ENCODE measurements around the gene TFB1M.
"Not testable (repeated sequence)": the region's sequence is repeated elsewhere in the genome, so short reads cannot be mapped to it uniquely, and the experiment has no call there.

TFB1M gene

DNA sequence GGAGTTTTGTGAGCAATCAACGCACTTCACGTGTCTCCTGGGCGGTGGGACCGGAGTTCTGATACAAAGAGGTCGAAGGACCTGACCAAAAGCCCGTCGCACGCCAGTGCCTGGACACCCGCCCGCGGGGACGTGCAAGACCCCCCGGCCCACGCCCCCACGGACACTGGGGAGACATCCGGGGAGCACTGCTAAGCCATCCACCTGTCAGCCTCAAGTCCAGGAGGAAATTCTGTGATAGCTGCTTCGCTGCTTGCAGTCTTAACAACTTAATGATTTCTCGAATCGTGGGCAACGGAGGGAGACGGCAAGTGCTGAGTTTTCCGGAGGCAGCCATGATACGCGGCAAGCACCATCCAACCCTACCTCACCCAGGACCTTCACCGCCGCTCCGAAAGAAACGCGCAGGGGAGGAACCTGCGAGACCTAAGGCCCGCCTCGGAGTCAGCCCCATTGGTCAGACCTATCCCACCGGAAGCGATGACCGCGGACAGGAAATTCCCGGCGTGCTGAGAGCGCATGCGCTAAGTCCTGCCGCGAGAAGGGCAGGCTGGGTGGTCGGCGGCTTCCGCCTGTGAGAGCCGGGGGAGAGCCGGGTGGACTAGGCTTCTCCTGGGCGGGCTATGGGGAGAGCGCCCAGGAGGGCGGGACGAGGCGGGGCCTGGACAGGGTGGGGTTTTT lies at the start of gene TFB1M:
TFB1M (minus strand) TSS at position 393 of the 681 bp plus-strand sequence; CDS start at position 337, 56 bp downstream.
- DNase-seq = peak; percentile 95 to 100 (median 98)
- intact Hi-C loops (cut with DNase I) = loop anchor here (10.0 kb wide), 1 partner anchor 139 kb away; no protein-coding TSS in a partner anchor

DNA sequence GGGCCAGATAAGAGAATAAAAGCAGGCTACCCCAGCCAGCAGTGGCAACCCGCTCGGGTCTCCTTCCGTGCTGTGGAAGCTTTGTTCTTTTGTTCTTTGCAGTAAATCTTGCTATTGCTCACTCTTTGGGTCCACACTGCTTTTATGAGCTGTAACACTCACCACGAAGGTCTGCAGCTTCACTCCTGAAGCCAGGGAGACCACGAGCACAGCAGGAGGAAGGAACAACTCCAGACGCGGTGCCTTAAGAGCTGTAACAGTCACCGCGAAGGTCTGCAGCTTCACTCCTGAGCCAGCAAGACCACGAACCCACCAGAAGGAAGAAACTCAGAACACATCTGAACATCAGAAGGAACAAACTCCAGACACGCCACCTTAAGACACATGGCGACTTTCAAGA lies 49.7 kb upstream of the TFB1M start:
- DNase-seq; intact Hi-C loops (cut with DNase I): not testable (repeated sequence)

DNA sequence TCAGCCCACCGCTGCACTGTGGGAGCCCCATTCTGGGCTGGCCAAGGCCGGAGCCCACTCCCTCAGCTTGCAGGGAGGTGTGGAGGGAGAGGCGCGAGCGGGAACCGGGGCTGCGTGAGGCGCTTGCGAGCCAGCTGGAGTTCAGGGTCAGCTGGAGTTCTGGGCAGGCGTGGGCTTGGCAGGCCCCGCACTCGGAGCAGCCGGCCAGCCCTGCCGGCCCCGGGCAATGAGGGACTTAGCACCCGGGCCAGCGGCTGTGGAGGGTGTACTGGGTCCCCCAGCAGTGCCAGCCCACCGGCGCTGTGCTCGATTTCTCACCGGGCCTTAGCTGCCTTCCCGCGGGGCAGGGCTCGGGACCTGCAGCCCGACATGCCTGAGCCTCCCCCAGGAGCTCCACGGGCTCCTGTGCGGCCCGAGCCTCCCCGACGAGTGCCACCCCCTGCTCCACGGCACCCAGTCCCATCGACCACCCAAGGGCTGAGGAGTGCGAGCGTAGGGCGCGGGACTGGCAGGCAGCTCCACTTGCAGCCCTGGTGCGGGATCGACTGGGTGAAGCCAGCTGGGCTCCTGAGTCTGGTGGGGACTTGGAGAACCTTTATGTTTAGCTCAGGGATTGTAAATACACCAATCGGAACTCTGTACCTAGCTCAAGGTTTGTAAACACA lies 48.8 kb upstream of the TFB1M start:
- intact Hi-C loops (cut with DNase I) = not testable (repeated sequence)

DNA sequence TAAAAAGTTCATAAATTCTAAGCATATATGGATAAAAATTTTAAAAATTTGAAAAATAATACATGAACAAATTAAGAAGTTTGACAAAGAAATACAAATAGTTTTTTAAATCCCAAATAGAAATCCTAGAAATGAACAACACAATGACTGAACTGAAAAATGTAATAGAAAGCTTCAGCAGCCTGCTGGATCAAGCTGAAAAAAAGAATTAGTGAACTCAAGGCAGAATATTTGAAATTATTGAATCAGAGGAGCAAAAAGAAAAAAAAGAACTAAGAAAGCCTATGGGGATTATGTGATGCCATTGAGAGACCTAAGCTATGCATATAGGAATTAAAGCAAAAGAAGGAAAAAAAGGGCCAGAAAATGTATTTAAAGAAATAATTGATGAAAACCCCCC lies 39.9 kb upstream of the TFB1M start:
- intact Hi-C loops (cut with DNase I) = no loop called here
- DNase-seq = no peak

More for the DNA sequence above, 48.8 kb upstream of the TFB1M start:
- not testable (repeated sequence) for DNase-seq

DNA sequence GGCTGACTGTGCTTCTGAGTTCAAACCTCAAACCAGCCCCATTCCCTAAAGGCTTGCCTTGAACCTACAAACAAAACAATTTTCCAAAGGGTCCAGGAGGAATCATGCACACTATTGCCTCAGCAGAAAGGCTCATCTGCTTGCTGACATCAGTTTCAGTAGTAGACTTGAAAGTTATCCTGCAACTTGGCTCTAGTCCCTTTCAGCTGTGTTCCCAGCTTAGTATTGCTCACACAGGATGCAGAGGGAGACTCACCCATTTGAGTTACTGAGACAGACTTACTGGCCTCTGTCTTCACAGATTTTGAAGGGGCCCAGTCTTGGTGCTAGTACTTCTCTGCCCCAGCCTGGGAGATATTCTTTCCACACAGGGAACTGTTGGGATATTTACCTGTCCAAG lies 38.5 kb upstream of the TFB1M start:
- intact Hi-C loops (cut with DNase I) = no loop called here
- no peak for DNase-seq

DNA sequence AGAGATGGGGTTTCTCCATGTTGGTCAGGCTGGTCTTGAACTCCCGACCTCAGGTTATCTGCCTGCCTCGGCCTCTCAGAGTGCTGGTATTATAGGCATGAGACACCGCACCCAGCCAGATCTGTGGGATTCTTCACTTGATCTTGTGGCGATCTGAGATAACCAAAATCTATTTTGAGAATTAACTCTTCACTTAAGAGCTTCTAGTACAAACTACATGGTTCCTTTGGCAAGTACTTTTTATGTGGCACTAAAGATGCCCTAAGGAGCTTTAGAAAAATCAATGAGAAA lies 37.8 kb upstream of the TFB1M start:
- DNase-seq = no peak
- intact Hi-C loops (cut with DNase I) = no loop called here

DNA sequence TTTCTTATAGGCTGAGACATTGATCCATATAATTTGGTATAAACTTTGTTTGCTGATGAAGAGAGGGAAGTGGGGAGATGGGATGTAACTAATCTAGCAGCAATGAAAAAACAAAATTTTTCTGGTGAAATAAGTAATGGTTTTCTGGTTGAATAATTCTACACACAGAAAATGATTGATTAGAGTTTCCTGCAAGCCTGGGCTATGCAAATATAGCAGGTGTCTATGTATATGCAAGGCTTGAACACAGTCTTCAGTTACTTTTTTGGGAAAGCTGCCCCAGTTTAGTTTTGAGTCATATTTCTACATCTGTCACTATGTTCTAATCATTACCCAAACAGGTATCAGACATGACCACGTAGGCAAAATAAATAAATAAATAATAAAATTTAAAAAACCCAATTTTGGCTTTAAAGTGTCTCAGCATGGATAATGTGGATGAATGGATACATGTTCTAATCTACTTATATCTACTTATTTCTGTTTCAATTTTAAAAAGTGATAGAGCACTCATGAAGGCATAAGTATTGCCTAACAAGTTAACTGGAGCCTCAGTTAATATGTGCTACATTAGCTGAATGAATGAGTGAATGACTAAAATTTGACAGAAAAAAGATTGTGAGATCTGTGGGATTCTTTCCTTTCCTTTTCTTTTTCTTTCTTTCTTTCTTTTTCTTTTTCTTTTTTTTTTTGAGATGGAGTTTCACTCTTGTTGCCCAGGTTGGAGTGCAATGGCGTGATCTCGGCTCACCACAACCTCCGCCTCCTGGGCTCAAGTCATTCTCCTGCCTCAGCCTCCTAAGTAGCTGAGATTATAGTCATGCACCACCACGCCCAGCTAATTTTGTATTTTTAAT lies 37.2 kb upstream of the TFB1M start:
- no peak for DNase-seq
- intact Hi-C loops (cut with DNase I) = no loop called here

DNA sequence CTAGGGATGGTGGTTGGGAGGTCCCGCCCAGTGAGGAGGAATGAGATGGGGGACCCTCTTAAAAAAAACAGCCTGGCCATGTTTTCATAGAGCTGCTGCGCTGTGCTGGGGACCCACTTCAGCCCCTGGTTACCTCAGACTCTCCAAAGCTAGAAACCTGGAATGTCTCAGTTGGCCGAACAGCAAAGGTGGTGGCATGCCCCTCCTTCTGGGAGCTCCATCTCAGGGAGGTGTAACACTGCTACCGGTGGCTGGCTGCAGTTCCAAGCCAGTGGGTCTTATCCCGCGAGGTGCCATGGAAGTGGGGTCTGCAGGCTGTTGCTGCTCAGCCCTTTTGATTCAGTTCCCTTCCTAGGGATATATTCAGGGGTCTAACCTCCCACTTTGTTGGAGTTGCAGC lies 35.7 kb upstream of the TFB1M start:
- DNase-seq = no peak
- intact Hi-C loops (cut with DNase I) = no loop called here

DNA sequence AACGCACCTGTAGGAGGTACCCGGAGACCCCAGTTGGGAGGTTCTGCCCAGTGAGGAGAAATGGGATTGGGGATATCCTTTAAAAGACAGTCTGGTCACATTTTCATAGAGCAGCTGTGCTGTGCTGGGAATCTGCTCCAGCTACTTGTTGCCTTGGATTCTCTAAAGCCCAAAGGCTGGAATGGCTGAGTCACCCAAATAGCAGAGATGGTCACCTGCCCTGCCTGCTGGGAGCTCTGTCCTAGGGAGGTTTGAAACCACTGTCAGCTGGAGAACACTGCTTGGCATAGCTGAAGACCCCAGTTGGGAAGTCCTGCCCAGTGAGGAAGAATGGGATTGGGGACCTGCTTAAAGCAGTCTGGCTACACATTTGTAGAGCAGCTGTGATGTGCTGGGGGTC lies 34.8 kb upstream of the TFB1M start:
- DNase-seq = no peak
- intact Hi-C loops (cut with DNase I) = no loop called here

DNA sequence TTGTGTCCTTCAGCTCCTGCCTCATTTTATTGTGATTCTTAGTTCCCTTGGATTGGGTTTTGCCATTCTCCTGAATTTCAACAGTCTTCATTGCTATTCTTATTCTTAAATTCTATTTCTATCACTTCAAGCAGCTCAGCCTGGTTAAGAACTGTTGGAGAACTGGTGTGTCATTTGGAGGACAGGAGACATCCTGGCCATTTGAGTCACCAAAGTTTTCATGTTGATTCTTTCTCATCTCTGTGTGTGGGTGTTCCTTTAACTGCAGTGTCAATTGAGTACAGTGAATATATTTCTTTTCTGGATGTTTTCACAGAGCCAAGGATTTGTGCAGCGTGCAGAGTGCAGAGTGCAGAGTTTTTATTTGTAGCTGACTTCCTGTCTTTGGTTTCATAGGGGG lies 33.5 kb upstream of the TFB1M start:
- no peak for DNase-seq
- intact Hi-C loops (cut with DNase I) = no loop called here

DNA sequence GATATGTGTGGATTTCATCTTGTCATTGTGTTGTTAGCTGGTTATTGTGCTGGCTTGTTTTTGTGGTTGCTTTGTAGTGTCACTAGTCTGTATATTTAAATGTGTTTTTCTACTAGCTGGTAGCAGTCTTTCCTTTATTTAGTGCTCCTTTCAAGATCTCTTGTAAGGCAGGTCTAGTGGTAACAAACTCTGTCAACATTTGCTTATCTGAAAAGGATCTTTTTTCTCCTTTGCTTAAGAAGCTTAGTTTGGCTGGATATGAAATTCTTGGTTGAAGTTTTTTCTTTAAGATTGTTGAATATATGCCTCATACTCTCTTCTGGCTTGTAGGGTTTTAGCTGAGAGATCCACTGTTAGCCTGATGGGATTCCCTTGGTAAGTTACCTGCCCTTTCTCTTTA lies 32.7 kb upstream of the TFB1M start:
- intact Hi-C loops (cut with DNase I) = no loop called here
- DNase-seq = no peak

DNA sequence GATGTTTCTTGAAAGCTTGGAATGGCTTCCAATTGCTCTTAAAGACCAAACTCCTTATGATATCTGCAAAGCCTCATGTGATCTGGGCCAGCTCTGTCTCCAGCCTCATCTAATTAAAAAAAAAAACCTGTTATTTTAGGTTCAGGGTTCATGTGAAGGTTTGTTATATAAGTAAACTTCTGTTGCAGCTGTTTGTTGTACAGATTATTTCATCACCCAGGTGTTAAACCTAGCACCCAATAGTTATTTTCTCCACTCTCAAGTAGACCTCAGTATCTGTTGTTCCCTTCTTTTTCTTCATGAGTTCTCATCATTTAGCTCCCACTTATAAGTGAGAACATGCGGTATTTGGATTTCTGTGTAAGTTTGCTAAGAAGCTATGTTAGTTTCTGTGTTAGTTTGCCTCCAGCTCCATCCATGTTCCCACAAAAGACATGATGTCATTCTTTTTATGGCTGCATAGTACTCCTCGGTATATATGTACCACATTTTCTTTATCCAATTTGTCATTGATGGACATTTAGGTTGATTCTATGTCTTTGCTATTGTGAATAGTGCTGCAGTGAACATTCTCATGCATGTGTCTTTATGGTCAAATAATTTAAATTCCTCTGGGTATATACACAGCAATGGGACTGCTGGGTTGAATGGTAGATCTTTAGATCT lies 30.2 kb upstream of the TFB1M start:
- intact Hi-C loops (cut with DNase I) = no loop called here

DNA sequence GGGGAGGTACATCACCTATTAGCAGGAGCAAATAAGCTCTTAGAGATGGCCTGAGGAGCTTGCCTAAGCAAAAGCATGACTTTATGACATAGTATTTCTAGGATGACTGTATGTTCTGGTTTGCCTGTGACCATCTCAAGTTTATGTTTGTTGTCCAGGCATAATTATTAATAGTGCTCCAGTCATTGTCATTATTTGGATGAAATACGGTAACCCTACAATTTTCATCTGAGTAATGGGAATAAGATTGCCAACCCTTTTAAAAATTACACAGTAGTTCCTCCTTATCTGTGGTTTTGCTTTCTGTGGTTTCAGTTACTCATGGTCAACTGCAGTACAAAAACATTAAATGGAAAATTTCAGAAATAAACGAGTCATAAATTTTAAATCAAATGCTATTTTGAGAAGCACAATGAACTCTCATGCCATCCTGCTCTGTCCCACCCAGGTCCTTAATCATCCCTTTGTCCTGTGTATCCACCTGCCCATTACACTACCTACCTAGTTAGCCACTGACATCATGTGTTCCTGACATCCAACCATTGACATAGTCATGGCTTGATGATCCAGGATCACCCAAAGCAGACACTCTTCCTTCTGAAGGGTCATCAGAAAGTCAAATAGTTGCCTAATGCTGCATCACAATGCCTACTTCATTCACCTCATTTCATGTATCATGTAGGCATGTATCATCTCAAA lies 27.0 kb upstream of the TFB1M start:
- intact Hi-C loops (cut with DNase I) = no loop called here
- DNase-seq = no peak

More for the DNA sequence above, 30.2 kb upstream of the TFB1M start:
- no peak for DNase-seq

DNA sequence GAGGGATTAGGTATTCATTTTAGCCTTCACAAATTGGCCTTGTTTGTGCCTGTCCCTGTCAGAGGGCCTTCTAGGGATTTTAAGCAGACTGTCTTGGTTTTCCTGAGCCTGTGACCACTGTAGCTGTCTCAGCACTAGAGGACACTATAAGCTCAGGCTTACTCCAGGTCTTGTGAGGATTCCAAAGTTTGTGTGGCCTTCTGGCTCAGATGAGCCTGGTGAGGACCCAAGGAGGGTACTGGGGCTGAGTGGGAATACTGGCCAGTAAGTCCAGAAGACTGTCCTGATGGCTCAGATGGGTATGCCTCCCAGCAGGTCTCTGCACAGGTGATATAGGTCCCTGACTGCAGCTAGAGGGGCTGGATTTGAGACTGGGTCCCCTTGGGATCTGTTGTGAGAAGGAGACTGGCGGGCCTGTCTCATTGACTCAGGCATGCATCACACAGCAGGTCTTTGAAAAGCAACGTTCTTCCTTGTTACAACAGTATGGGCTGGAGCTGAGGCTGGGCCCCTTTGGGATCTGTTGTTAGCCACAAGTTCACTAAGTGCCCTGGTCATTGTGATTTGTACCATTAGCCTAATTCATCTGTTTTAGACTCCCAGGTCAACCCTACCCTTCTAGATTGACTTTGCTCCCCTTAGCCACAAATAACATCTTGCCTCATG lies 26.3 kb upstream of the TFB1M start:
- intact Hi-C loops (cut with DNase I) = no loop called here
- no peak for DNase-seq

DNA sequence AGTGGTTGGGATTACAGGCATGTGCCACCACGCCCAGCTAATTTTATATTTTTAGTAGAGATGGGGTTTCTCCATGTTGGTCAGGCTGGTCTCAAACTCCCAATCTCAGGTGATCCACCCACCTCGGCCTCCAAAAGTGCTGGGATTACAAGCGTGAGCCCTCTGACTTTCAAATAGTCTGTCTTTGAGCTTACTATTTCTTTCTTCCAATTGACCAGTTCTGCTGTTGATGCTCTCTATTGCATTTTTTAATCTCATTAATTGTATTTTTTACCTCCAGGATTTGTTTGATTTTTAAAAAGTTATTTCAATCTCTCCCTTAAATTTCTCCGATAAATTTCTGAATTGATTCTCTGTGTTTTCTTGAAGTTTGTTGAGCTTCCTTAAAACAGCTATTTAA lies 25.6 kb upstream of the TFB1M start:
- DNase-seq; intact Hi-C loops (cut with DNase I): not testable (repeated sequence)

DNA sequence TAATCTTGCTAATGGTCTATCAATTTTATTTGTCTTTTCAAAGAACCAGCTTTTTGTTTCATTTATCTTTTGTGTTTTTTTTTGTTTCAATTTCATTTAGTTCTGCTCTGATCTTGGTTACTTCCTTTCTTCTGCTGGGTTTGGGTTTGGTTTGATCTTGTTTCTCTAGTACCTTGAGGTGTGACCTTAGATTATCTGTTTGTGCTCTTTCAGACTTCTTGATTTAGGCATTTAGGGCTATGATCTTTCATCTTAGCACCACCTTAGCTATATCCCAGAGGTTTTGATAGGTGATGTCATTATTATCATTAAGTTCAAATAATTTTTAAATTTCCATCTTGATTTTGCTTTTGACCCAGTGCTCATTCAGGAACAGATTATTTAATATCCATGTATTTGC lies 24.0 kb upstream of the TFB1M start:
- DNase-seq; intact Hi-C loops (cut with DNase I): not testable (repeated sequence)

DNA sequence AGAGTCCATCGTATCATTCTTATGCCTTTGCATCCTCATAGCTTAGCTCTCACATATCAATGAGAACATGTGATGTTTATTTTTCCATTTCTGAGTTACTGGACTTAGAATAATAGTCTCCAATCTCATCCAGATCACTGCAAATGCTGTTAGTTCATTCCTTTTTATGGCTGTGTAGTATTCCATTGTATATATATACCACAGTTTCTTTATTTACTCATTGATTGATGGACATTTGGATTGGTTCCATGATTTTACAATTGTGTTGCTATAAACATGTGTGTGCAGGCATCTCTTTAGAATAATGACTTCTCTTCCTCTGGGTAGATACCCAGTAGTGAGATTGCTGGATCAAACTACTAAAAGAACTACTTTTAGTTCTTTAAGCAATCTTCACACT lies 21.0 kb upstream of the TFB1M start:
- intact Hi-C loops (cut with DNase I) = no loop called here
- no peak for DNase-seq

DNA sequence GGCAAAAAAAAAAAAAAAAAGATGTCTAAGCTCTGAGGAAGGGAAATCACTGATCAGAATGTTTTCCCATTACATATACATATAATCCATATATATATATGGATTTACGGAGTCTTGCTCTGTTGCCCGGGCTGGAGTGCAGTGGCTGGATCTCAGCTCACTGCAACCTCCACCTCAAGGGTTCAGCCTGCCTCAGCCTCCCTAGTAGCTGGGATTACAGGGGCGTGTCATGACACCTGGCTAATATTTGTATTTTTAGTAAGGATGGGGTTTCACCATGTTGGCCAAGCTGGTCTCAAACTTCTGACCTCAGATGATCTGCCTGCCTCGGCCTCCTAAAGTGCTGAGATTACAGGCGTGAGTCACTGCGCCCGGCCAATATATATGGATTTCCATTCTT lies 19.8 kb upstream of the TFB1M start:
- intact Hi-C loops (cut with DNase I); DNase-seq: not testable (repeated sequence)

DNA sequence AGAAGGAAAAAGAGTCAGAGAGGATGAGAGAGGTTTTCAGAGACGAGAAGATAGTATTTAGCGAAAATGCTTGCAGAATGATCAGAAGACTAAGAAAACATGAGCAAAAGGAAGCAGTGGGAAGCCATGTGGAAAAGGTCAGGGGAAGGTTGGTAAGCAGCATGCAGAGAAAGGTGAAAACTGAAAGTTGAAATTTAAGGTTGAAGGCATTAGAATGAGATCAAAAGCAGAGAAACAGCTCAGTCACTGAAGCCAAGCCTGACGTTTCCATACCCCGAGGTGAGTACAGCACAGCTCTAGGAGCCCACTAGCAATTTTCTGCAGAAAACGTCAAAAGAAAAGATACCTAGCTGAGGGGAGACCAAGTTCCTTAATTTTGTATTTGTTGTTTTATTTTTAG lies 19.1 kb upstream of the TFB1M start:
- no peak for DNase-seq
- intact Hi-C loops (cut with DNase I) = no loop called here
